IPS DF 6.9 (cell line): Measurements from ENCODE around the gene EEF1A2.

Experiments
- DNase-seq: peaks from one replicate; pipeline ENCODE4 v3.0.0-alpha.2; 2013; ENCODE audit warnings: low read depth, low spot score
- H3K27ac ChIP-seq: one replicate; pipeline ENCODE4 v1.5.1; 2013; ENCODE audit warnings: low read length, control low read depth
- H3K27me3 ChIP-seq: 2 replicates; pipeline ENCODE4 v1.6.1; 2013; ENCODE audit warnings: mild to moderate bottlenecking, low read length; ENCODE audit not compliant: control insufficient read depth, insufficient read depth
- H3K36me3 ChIP-seq: 2 replicates; pipeline ENCODE4 v1.6.1; 2013; ENCODE audit warnings: low read length; ENCODE audit not compliant: control insufficient read depth, insufficient read depth
- H3K4me1 ChIP-seq: 2 replicates; pipeline ENCODE4 v1.6.1; 2013; ENCODE audit warnings: low read length; ENCODE audit not compliant: control insufficient read depth, insufficient read depth
- H3K4me3 ChIP-seq: 2 replicates; pipeline ENCODE4 v1.5.1; 2013; ENCODE audit warnings: mild to moderate bottlenecking, low read length
- H3K9me3 ChIP-seq: 2 replicates; pipeline ENCODE4 v1.6.1; 2013; ENCODE audit warnings: low read length, inconsistent platforms; ENCODE audit not compliant: control insufficient read depth, insufficient read depth
- WGBS: extraction: QIAGEN DNeasy Blood & Tissue Kit; methylation state at CpG from one replicate; pipeline ENCODE4 v1.1.7; 2013; ENCODE audit warnings: mixed read lengths, missing lambda C conversion rate; ENCODE audit not compliant: insufficient read length, insufficient coverage; 5-methylcytosine and 5-hydroxymethylcytosine counted together

The EEF1A2 gene

DNA sequence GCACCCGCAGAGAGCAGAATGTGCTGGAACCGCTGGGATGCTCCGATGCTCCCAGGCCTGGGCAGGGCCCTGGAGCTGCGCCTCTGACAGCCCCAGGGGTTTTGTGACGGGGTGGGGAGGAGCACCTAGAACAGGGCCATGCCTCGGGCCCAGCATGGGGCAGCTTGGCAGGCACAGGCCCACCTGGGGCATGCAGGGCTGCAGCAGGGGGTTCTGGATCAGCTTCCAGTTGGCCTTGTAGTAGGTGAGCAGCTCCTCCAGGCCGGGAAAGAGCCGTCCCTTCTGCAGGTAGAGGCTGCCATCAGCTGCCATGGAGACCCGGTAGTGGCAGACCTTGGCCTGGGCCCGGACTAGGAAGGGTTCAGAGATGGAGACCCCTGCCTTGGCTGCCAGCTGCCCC is 44.2 kb upstream of the EEF1A2 start:
- no peaks in the 10 kb centered on the region for H3K9me3 ChIP-seq
- H3K4me1 ChIP-seq: peaks cover 2% of the 10 kb centered on the region
- no peak overlapping the region for H3K4me3 ChIP-seq
- no peak for DNase-seq
- H3K36me3 ChIP-seq: no peaks in the 10 kb centered on the region; the same call in 1 of the 2 replicates
- WGBS: no CpG with 5 or more reads among the region's 10 CpGs
- H3K27ac ChIP-seq: no peak overlapping the region
- no peaks in the 10 kb centered on the region for H3K27me3 ChIP-seq

DNA sequence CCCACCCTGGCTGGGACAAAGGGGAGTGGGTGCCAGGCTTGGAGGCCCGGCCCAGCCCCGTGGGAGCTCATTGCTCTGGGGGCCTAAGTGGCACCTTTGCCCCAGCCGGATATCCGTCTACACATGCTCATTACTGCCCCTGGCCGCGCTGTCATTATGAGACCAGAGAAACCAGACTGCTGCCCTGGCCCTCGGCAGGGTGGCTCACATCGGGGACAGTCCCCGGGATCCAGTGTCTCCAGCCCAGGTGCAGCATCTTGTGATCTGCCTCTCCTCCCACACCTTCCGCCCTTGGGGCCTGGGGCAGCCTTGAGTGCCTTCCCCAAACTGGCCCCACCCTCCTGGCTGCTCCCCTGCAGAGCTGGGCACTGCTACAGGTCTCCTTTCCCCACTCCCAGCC is 43.8 kb upstream of the EEF1A2 start:
- Histone ChIP-seq H3K9me3 (no peaks in the 10 kb centered on the region), H3K4me1 (no peaks in the 10 kb centered on the region; the same call in 1 of the 2 replicates), H3K36me3 (no peaks in the 10 kb centered on the region; the same call in 1 of the 2 replicates), H3K27me3 (no peaks in the 10 kb centered on the region), H3K4me3 (no peak overlapping the region), H3K27ac (no peak overlapping the region)
- DNase-seq: no peak
- no CpG with 5 or more reads among the region's 10 CpGs for WGBS

DNA sequence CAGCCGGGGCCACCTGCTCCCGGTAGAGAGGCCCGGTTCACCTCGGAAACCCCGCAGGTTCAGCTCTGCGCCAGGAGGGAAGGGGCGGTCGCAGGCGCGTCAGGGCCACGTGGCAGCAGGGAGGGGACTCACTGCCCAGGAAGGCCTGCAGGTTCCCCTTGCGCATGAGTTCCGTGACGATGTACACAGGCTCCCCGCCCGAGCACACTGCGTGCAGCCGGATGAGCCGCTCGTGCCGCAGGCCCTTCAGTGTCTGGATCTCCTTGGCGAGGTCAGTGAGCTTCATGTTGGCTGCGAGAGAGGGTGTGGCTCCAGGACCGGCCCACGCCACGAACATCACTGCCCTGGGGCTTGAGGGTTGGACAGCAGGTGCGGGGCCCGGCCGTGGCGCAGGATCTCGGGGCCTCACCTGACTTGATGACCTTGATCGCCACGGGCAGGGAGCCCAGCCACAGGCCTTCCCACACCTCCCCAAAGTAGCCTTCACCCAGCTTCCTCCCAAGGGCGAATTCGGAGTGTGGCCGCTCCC is 43.2 kb upstream of the EEF1A2 start:
- no CpG with 5 or more reads among the region's 36 CpGs for WGBS
- no peaks in the 10 kb centered on the region for H3K27me3 ChIP-seq

DNA sequence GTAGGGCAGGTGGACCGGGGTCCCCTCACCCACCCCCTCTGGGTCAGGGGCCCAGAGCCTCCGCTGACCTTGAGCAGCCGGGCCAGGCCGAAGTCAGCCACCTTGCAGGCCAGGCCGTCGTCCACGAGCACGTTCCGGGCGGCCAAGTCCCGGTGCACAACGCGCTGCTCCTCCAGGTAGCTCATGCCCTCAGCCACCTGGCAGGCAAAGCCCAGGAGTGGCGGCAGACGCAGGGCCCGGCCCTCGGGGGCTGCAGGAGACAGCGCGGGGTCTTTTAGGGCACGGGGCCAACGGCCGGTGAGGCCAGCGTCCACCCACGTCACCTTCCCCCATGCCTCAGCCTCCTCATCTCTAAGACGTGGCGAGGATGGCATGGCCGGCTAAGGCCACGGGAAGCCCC is 42.5 kb upstream of the EEF1A2 start:
- Histone ChIP-seq H3K4me1 (no peaks in the 10 kb centered on the region; the same call in 1 of the 2 replicates), H3K9me3 (no peaks in the 10 kb centered on the region), H3K27me3 (no peaks in the 10 kb centered on the region), H3K27ac (no peak overlapping the region), H3K36me3 (no peaks in the 10 kb centered on the region; the same call in 1 of the 2 replicates), H3K4me3 (no peak overlapping the region)
- no CpG with 5 or more reads among the region's 28 CpGs for WGBS
- no peak for DNase-seq

More for the DNA sequence above, 43.2 kb upstream of the EEF1A2 start:
- Histone ChIP-seq H3K36me3 (no peaks in the 10 kb centered on the region; the same call in 1 of the 2 replicates), H3K27ac (no peak overlapping the region), H3K9me3 (no peaks in the 10 kb centered on the region), H3K4me1 (no peaks in the 10 kb centered on the region; the same call in 1 of the 2 replicates), H3K4me3 (no peak overlapping the region)
- DNase-seq: no peak

DNA sequence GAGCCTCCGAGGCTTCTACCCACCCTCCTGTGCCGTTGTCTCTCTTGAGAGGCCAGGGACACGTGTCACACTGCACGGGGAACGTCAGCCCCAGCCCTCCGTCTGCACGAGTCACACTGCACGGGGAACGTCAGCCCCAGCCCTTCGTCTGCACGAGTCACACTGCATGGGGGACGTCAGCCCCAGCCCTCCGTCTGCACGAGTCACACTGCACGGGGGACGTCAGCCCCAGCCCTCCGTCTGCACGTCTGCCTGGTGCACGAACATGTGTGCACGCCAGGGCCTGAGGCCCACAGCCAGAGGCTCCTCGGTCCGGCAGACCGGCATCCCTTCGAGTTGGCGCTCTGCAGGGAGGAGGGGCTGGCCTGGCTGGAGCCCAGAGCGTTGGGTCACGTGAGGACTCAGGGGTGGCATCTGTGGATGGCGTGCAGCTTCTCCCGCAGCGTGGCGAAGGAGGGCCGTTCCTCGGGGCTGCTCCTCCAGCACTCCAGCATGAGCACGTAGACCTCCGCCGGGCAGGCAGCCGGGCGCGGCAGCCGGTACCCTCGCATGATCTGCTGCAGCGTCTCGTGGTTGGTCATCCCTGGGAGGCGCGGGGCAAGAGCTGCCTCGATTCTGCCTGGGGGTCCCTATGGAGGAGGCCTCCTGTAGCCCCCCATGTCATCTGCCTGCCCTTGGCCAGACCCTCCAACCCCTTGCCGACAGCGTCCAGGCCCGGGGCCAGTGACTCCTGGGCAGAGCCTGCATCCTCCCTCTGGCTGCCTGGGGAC is 41.7 kb upstream of the EEF1A2 start:
- Histone ChIP-seq H3K4me3 (no peak overlapping the region), H3K27me3 (no peaks in the 10 kb centered on the region), H3K4me1 (no peaks in the 10 kb centered on the region; the same call in 1 of the 2 replicates), H3K27ac (no peak overlapping the region), H3K9me3 (no peaks in the 10 kb centered on the region), H3K36me3 (no peaks in the 10 kb centered on the region; the same call in 1 of the 2 replicates)
- no CpG with 5 or more reads among the region's 49 CpGs for WGBS
- no peak for DNase-seq

DNA sequence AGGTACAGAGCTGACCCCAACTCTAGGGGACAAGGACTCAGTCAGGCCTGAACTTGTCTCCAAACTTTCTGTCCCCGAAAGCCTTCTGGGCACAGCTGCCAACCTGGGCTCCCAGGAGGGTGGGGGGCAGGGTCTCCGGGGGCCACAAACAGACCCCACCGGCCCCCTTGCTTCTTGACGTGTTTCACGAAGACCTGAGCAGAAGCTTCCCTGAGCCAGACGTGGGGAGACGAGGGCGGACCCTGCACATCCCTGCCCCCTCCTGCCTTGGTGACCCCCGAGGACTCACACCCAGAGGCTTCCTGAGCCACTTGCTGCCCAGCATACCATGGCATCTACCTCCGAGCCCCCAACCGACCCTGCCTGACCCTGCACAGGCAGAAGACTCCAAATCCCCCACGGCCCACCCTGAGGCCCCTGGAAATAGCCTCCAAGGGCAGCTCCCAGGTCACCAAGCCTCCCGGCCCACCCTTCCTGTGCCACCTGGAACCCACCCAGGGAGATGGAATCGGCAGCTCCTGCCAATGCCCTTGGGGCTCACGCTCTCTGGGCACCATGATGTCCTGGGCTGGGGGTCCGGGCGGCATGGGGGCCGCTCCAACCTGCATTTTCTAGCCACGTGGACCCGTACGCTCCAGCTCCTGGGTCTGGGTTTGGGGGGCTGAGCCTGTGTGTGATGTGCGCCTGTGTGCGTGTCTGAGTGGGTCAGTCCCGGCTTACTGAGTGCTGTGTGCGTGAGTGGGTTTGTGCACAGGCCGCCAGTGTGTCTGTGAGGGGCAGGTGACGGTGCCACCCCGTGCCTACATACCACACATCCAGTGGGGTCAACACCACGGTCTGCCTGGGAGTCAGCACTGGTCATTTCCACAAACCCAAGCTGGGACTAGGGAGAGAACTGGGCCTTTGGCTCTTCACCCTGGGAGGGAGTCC is 40.8 kb upstream of the EEF1A2 start:
- Histone ChIP-seq H3K4me1 (peaks cover 3% of the 10 kb centered on the region), H3K9me3 (no peaks in the 10 kb centered on the region), H3K4me3 (no peak overlapping the region), H3K36me3 (no peaks in the 10 kb centered on the region; the same call in 1 of the 2 replicates), H3K27ac (no peak overlapping the region), H3K27me3 (no peaks in the 10 kb centered on the region)
- DNase-seq: no peak
- no CpG with 5 or more reads among the region's 29 CpGs for whole genome bisulfite sequencing

DNA sequence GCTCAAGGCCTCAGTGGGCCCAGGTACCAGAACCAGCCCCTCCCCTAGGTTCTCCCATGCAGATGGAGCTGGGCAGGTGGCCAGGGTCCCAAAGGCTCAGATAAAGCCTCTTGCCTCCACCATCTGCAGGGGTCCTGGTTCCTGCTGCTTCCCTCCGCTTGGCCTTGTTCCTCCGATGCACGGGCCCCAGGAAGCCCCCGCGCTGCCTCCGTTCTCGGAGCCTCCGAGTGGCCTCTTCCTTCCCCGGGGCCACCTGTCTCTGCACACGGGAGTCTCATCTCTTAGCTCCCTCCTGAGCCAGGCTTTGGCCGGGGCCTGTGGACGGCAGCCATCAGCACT is 40.2 kb upstream of the EEF1A2 start:
- Histone ChIP-seq H3K4me3 (no peak overlapping the region), H3K9me3 (no peaks in the 10 kb centered on the region), H3K27ac (no peak overlapping the region), H3K4me1 (peaks cover 3% of the 10 kb centered on the region), H3K36me3 (no peaks in the 10 kb centered on the region; the same call in 1 of the 2 replicates), H3K27me3 (no peaks in the 10 kb centered on the region)
- no peak for DNase-seq
- WGBS: no CpG with 5 or more reads among the region's 12 CpGs

DNA sequence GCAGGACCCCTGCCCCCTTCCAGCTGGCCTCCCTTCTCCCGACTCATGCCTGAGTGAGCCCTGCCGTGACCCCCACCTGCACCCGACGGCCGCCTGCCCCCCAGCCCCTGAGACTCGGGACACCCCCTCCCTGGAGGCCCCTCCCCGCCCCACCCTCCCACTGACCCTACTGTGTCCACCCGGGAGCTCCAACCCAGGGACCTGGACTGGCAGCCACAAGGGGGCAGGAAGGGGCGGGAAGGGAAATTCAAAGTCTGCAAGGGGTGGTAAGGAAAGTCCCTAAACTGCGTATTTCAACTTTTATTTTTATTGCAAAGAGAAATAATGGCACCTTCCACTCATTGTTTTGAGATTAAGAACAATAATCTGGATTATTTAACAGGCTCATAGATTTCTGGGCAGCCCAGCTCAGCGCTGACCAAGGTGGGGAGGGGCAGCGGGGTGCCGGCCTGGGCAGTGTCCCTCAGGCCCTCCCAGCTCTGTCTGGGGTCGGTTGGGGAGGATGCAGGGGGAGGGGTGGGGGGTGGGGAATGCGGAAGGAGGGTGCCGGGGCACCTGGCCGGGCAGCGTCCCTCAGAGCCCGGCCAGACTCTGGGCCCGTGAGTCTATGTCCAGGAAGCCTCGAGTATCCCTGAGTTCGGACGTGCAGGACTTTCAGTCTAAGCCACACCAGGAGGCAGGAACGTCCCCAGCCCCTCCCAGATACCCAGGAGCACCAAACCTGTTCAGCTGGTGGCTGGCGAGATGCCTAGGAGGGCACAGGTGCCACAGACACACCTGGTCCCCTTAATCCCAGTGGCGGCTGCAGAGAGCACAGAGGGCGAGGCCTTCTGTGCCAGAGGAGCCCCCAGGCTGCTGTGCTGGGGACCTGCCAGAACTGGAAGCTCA is 39.6 kb upstream of the EEF1A2 start:
- peaks cover 3% of the 10 kb centered on the region for H3K4me1 ChIP-seq
- WGBS: no CpG with 5 or more reads among the region's 27 CpGs
- DNase-seq: no peak
- H3K27me3 ChIP-seq: no peaks in the 10 kb centered on the region
- H3K4me3 ChIP-seq: peak overlapping the region; percentile 28; the same call in 1 of the 2 replicates
- H3K27ac ChIP-seq: no peak overlapping the region
- no peaks in the 10 kb centered on the region; the same call in 1 of the 2 replicates for H3K36me3 ChIP-seq
- H3K9me3 ChIP-seq: no peaks in the 10 kb centered on the region

DNA sequence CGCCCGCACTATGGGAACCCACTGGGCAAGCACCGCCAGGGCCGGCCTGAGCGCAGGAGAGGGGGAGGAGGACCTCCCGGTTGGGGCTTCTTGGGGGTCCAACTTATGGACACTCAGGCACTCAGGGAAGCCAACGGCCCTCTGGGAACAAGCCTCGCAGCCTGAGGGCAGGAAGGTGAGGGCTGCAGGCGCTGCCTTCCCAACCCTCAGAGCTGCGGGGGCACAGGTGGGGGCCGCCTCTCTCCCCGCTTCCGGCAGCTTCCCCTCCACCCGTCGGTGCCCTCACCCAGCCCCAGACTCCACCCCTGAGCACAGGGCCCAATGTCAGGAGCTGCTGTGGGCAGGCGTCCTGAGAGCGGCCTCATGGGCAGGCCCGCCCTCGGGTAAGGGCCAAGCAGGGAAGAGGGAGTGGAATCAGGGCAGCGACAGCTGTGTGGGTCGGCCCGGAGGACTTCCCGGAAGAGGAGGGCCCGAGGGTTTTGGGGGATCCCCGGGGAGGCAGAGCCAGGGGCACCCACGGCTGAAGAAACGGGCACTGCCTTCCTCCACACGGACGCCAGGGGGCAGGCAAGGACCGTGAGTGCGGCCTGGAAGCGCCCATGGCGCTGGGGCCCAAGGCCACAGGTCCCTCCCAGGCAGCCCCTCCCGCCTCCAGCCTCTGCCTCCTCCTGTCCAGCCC is 38.8 kb upstream of the EEF1A2 start:
- H3K27me3 ChIP-seq: no peaks in the 10 kb centered on the region
- WGBS: no CpG with 5 or more reads among the region's 34 CpGs
- peak; percentile 89 for DNase-seq
- H3K9me3 ChIP-seq: no peaks in the 10 kb centered on the region
- no peak overlapping the region for H3K27ac ChIP-seq
- peak overlapping the region; percentile 28; the same call in 1 of the 2 replicates for H3K4me3 ChIP-seq
- H3K36me3 ChIP-seq: no peaks in the 10 kb centered on the region; the same call in 1 of the 2 replicates
- peaks cover 3% of the 10 kb centered on the region for H3K4me1 ChIP-seq
